Thyroid gland (tissue), 4 donors: ENCODE results near the gene ENOX1. TPM values are rescaled to one million over a fixed set of nuclear protein-coding genes. Genes with fewer than 3 reads are reported as not detected.

Source experiments
- DNase-seq, 2 donors: peaks; one replicate each; pipeline ENCODE4 v3.0.0-alpha.2; 2019
- H3K27ac ChIP-seq, 3 donors: fragments of 200-600 bp; sonication (generic); 1 replicate in 2 of 3; 2 replicates in 1 of 3; pipeline ENCODE4 v1.5.1; 2016 to 2019; ENCODE audit warnings: mild to moderate bottlenecking in 1 of 3, moderate library complexity in 1 of 3
- H3K27me3 ChIP-seq: fragments of 200-600 bp; sonication (generic); one replicate; pipeline ENCODE4 v1.5.1; 2019
- H3K36me3 ChIP-seq, 2 donors: fragments of 200-600 bp; sonication (generic); one replicate each; pipeline ENCODE4 v1.5.1; 2016 to 2019
- H3K4me1 ChIP-seq, 2 donors: fragments of 200-600 bp; sonication (generic); one replicate each; pipeline ENCODE4 v1.5.1; 2017 to 2019
- H3K4me3 ChIP-seq, 3 donors: fragments of 200-600 bp; sonication (generic); replicated peaks in 1 of 3; 1 replicate in 2 of 3; 2 replicates in 1 of 3; pipeline ENCODE4 v1.5.1; 2016; ENCODE audit warnings: mild to moderate bottlenecking in 1 of 3
- H3K9me3 ChIP-seq: fragments of 200-600 bp; sonication (generic); one replicate; pipeline ENCODE4 v1.5.1; 2017
- CTCF ChIP-seq, 6 experiments: fragments of 200-600 bp in 3 of 6; fragments of 450-650 bp in 3 of 6; sonication (generic) in 3 of 6; IDR thresholded peaks; one replicate each; pipeline ENCODE4 v1.5.1; 2016 to 2019; ENCODE audit warnings: antibody characterized with exemption in 6 of 6, mild to moderate bottlenecking in 2 of 6, inconsistent platforms in 1 of 6, moderate library complexity in 1 of 6
- POLR2A ChIP-seq, 2 donors: fragments of 450-650 bp; IDR thresholded peaks; one replicate each; pipeline ENCODE4 v1.6.1; 2017; ENCODE audit warnings: antibody characterized with exemption in 2 of 2, mild to moderate bottlenecking in 2 of 2, moderate library complexity in 1 of 2
- WGBS, 2 donors: methylation state at CpG; one replicate each; pipeline ENCODE4 v1.1.5; 2017; 5-methylcytosine and 5-hydroxymethylcytosine counted together
- intact Hi-C: fragments of 100-400 bp; cut with DNase I; formaldehyde crosslinking; loops from one replicate; pipeline ENCODE4 v1.15.1; 2023
- total RNA-seq, 4 donors: library from RNA; depleted of rRNA; stranded (reverse); fragments of >200 nt; gene quantifications; one replicate each; pipeline ENCODE4 v1.2.3, GENCODE V29; 2016

The ENOX1 gene
- total RNA-seq, 4 donors from 2014 or later = 0.13 to 1.8 (median 0.31) TPM

DNA sequence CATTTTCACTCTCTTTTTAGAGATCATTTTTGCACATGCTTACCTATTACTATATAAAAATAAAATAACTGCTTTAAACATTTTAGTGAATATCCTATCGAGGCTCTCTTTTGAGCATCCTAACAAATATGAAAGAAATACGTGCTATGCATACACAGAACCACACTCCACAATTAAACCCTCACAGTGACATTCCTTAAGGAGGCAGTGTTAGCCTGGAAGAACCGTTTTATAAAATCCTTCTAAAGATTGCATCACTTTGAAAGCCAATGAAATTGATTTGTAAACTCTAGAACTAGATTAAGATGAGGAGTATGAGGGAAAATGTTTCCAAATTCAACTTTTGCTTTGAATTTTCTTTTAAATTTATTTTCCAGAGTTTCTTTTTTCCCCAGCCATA is 11.1 kb upstream of the ENOX1 start:
- Histone ChIP-seq H3K36me3 (no peaks in the 10 kb centered on the region), H3K27me3 (no peaks in the 10 kb centered on the region), H3K9me3 (no peaks in the 10 kb centered on the region), H3K4me1 (no peaks in the 10 kb centered on the region), H3K27ac (no peak overlapping the region), H3K4me3 (no peak overlapping the region)
- intact Hi-C loops = no loop called here
- no peak for TF ChIP-seq CTCF (IDR thresholded peaks at IDR 0.05)
- TF ChIP-seq POLR2A (IDR thresholded peaks at IDR 0.05) = no peak
- WGBS, 2 donors = 72 to 74% methylated on average over 3 of the region's 3 CpGs
- DNase-seq = no peak

DNA sequence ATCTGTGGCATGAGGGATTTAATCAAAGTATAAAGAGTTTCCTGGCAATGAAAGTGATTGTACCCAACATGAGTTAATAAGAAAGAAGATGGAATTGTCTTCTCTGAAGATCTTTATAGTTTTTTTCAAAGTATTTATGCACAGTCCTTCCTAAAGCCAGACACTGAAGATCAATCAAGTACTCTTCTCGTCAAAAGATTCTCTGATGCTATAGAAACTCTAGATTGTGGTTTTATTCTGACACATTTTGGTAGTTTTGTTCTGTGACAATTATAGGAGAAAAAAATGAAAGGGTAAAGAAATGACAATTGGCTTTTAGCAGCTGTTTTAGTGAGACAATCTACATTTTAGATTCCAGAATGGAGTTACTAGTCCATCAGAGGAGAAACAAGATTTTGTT is 10.4 kb upstream of the ENOX1 start:
- no peak for DNase-seq
- TF ChIP-seq CTCF (IDR thresholded peaks at IDR 0.05) (no peak), POLR2A (IDR thresholded peaks at IDR 0.05) (no peak)
- no peaks in the 10 kb centered on the region for H3K4me1 ChIP-seq
- intact Hi-C loops = no loop called here
- H3K36me3 ChIP-seq = no peaks in the 10 kb centered on the region
- no peak overlapping the region for H3K27ac ChIP-seq
- no peak overlapping the region for H3K4me3 ChIP-seq
- no peaks in the 10 kb centered on the region for H3K27me3 ChIP-seq
- WGBS, 2 donors = 92 to 95% methylated on average over 1 of the region's 1 CpG
- H3K9me3 ChIP-seq = no peaks in the 10 kb centered on the region

DNA sequence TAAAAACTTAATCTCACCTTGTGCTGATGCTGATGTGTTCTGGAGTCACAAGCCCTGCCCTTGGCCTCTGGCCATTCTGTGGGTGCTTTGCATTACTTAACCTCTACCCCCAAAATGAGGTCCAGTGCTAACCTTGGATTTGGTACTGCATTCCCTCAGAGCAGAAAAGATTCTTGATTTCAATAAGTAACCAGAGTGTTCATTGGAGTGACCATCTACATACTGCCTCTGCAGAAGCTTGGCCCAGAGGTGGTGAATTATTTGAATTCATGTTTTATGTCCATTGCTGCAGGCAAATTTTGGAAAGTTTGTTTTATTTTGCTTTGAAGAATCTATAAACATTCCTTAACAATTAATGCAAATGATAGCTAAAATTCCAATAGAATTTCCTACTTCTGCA is 7.6 kb upstream of the ENOX1 start:
- H3K27ac ChIP-seq = no peak overlapping the region
- H3K4me3 ChIP-seq = no peak overlapping the region
- no peaks in the 10 kb centered on the region for H3K9me3 ChIP-seq
- intact Hi-C loops = no loop called here
- no peaks in the 10 kb centered on the region for H3K4me1 ChIP-seq
- H3K27me3 ChIP-seq = peaks cover 4% of the 10 kb centered on the region
- no peaks in the 10 kb centered on the region for H3K36me3 ChIP-seq
- TF ChIP-seq POLR2A (IDR thresholded peaks at IDR 0.05) (no peak), CTCF (IDR thresholded peaks at IDR 0.05) (no peak)
- no peak for DNase-seq

GRCh38 chr13:43792076-43792881 is 5.5 kb upstream of the ENOX1 start:
- Histone ChIP-seq H3K4me1 (peaks cover 3 to 4% of the 10 kb centered on the region in 2 donors), H3K27ac (no peak overlapping the region), H3K9me3 (no peaks in the 10 kb centered on the region), H3K36me3 (no peaks in the 10 kb centered on the region), H3K27me3 (peaks cover 4% of the 10 kb centered on the region), H3K4me3 (no peak overlapping the region)
- no peak for DNase-seq
- WGBS, 2 donors = 59 to 65% methylated on average over 3 of the region's 3 CpGs
- intact Hi-C loops = no loop called here
- TF ChIP-seq CTCF (IDR thresholded peaks at IDR 0.05) (no peak), POLR2A (IDR thresholded peaks at IDR 0.05) (no peak)

GRCh38 chr13:43787997-43788396 is 1.2 kb upstream of the ENOX1 start:
- H3K27me3 ChIP-seq = peaks cover 4% of the 10 kb centered on the region
- H3K36me3 ChIP-seq = no peaks in the 10 kb centered on the region
- peaks cover 15 to 22% of the 10 kb centered on the region in 2 donors for H3K4me1 ChIP-seq
- intact Hi-C loops = no loop called here
- no peaks in the 10 kb centered on the region for H3K9me3 ChIP-seq
- no peak for DNase-seq
- H3K4me3 ChIP-seq = no peak overlapping the region
- TF ChIP-seq POLR2A (IDR thresholded peaks at IDR 0.05) (no peak), CTCF (IDR thresholded peaks at IDR 0.05) (no peak)
- WGBS, 2 donors = 57 to 77% methylated on average over 2 of the region's 2 CpGs
- H3K27ac ChIP-seq = no peak overlapping the region
